Measurements from ENCODE around the gene ZNF407.

DNA sequence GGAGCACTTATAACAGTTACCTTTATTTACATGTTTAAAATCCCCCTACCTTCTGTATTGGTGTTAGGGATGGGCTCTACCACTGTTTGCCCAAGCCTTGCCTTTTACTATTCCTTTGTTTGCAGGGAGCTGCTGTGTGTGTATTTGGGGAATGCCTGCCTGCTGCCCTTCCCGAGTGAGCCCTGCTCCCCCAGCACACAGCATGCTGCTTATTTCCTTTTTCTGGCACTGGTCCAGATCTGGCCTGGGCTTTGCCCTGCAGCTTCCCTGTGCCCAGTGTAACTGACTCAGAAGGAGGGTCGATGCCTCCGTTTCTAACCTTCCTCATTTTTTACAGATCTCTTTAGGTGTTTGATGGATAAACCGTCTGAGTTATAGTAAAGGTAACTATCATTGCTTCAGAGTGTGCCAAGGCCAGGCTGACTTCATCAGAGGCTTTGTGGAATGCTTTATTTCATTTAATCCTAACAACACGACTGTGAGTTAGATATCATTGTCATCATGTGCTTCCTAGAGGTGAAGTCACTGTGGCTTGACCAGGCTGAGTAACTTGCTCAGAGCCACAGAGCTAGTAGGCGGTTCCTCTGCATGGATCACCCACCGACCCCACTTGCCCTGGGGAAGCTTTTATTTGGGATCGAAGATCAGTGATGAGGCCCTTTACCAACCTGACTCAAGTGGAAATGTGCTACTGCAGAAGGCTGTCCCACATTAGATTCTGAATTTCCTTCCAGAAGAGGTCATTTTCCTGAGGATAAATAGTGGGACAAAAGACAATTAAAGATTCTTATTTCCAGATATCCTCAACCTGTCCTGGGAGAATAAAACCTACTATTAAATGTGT is 238.8 kb downstream of the ZNF407 start:
- no peak for TF ChIP-seq CTCF (IDR thresholded peaks at IDR 0.05; ENCODE audit: insufficient read depth, low read length, poor library complexity, severe bottlenecking)
- no peak for TF ChIP-seq EZH2phosphoT487 (conservative IDR thresholded peaks at IDR 0.05; ENCODE audit: low read length)
